H1 (cell line): ENCODE measurements around the gene TSPAN8. TPM values are rescaled to one million over a fixed set of nuclear protein-coding genes. Genes with fewer than 3 reads are reported as not detected.

Source experiments
- CTCF ChIA-PET: fragments of 300-600 bp; sonication (Branson Sonifier 250); formaldehyde crosslinking; loops from one replicate; lab custom pipeline; 2021; ENCODE audit not compliant: partially characterized antibody; lab: Charles Lee
- POLR2A ChIA-PET: fragments of 300-600 bp; sonication (Branson Sonifier 250); formaldehyde crosslinking; loops from one replicate; lab custom pipeline; 2021; ENCODE audit warnings: inconsistent platforms; ENCODE audit not compliant: partially characterized antibody; lab: Charles Lee
- DNase-seq, 2 experiments: peaks; one replicate each; pipeline versions ENCODE4 v3.0.0 to v3.0.0-alpha.2; 2010 to 2022; ENCODE audit warnings: low spot score in 2 of 2, low read depth in 1 of 2, mixed read lengths in 1 of 2
- FAIRE-seq: peaks from 2 replicates; lab custom pipeline; 2011; peaks lifted over from hg19 to GRCh38; lab: Jason Lieb, UNC
- H2AFZ ChIP-seq: 2 replicates; pipeline ENCODE4 v1.8.1; 2012; ENCODE audit warnings: low read length, inconsistent platforms
- H2AK5ac ChIP-seq: 2 replicates; pipeline ENCODE4 v1.6.1; 2013; ENCODE audit warnings: low read depth, low read length
- H2BK120ac ChIP-seq: replicated peaks from 2 replicates; pipeline ENCODE3; 2013; ENCODE audit warnings: low read depth, low read length, inconsistent platforms
- H2BK12ac ChIP-seq: 2 replicates; pipeline ENCODE4 v1.6.1; 2013; ENCODE audit warnings: low read depth, low read length
- H2BK15ac ChIP-seq: 2 replicates; pipeline ENCODE4 v1.6.1; 2013; ENCODE audit warnings: low read length
- H2BK20ac ChIP-seq: 2 replicates; pipeline ENCODE4 v1.6.1; 2013; ENCODE audit warnings: low read length
- H2BK5ac ChIP-seq: 2 replicates; pipeline ENCODE4 v1.6.1; 2013; ENCODE audit warnings: low read depth, low read length
- H3K14ac ChIP-seq: 2 replicates; pipeline ENCODE4 v1.6.1; 2013; ENCODE audit warnings: inconsistent platforms; ENCODE audit not compliant: insufficient read length
- H3K18ac ChIP-seq: 2 replicates; pipeline ENCODE4 v1.6.1; 2013; ENCODE audit warnings: low read length; ENCODE audit errors: extremely low read depth
- H3K23ac ChIP-seq: 2 replicates; pipeline ENCODE4 v1.6.1; 2013; ENCODE audit warnings: inconsistent platforms; ENCODE audit not compliant: insufficient read length
- H3K23me2 ChIP-seq: 2 replicates; pipeline ENCODE4 v1.6.1; 2013; ENCODE audit warnings: low read depth, low read length
- H3K27ac ChIP-seq: 2 replicates; pipeline ENCODE4 v1.6.1; 2011; ENCODE audit warnings: low read depth, low read length, inconsistent platforms
- H3K27me3 ChIP-seq, 4 experiments: replicated peaks in 1 of 4; 1 replicate in 1 of 4; 2 replicates in 3 of 4; pipeline versions ENCODE4 v1.6.1 to v1.8.1; 2011 to 2013; ENCODE audit warnings: low read length in 3 of 4, mild to moderate bottlenecking in 3 of 4, inconsistent platforms in 2 of 4, mixed read lengths in 2 of 4, moderate library complexity in 1 of 4; ENCODE audit not compliant: control insufficient read depth in 3 of 4, insufficient read depth in 3 of 4; ENCODE audit errors: extremely low read depth in 1 of 4
- H3K36me3 ChIP-seq, 4 experiments: 2 replicates each; pipeline versions ENCODE4 v1.6.1 to v1.8.1; 2011 to 2013; ENCODE audit warnings: mild to moderate bottlenecking in 4 of 4, low read length in 3 of 4, moderate library complexity in 2 of 4, control low read depth in 1 of 4, inconsistent platforms in 1 of 4; ENCODE audit not compliant: insufficient read depth in 4 of 4, control insufficient read depth in 2 of 4
- H3K4ac ChIP-seq: replicated peaks from 2 replicates; pipeline ENCODE3; 2013; ENCODE audit warnings: low read length, low read depth, mixed read lengths, inconsistent platforms; ENCODE audit not compliant: insufficient read length
- H3K4me1 ChIP-seq, 4 experiments: replicated peaks in 1 of 4; 1 replicate in 1 of 4; 2 replicates in 3 of 4; pipeline versions ENCODE4 v1.6.1 to v1.8.1; 2011 to 2013; ENCODE audit warnings: low read length in 3 of 4, inconsistent platforms in 2 of 4, mixed read lengths in 1 of 4; ENCODE audit not compliant: insufficient read depth in 4 of 4, control insufficient read depth in 3 of 4
- H3K4me2 ChIP-seq, 2 experiments: 2 replicates each; pipeline versions ENCODE4 v1.6.1 to v1.8.1; 2011 to 2013; ENCODE audit warnings: low read depth in 2 of 2, low read length in 2 of 2, control low read depth in 1 of 2, inconsistent platforms in 1 of 2, mild to moderate bottlenecking in 1 of 2; ENCODE audit not compliant: insufficient read depth in 1 of 2
- H3K4me3 ChIP-seq, 4 experiments: fragments of 200-600, 300-600 bp in 1 of 4; sonication (generic), shearing (Covaris generic), sonication (Bioruptor Twin) in 1 of 4; 2 replicates each; pipeline versions ENCODE4 v1.5.1 to v1.8.1; 2011 to 2016; ENCODE audit warnings: low read length in 4 of 4, low read depth in 3 of 4, control low read depth in 2 of 4, inconsistent platforms in 2 of 4, mild to moderate bottlenecking in 2 of 4, mixed read lengths in 1 of 4, moderate library complexity in 1 of 4; ENCODE audit not compliant: insufficient read depth in 2 of 4; ENCODE audit errors: extremely low read depth in 1 of 4
- H3K56ac ChIP-seq: replicated peaks from 2 replicates; pipeline ENCODE3; 2013; ENCODE audit warnings: low read depth, mild to moderate bottlenecking, mixed read lengths, low read length, inconsistent platforms; ENCODE audit not compliant: insufficient read length
- H3K79me1 ChIP-seq: 2 replicates; pipeline ENCODE4 v1.6.1; 2013; ENCODE audit warnings: low read depth, low read length, control low read depth
- H3K79me2 ChIP-seq, 2 experiments: 2 replicates each; pipeline versions ENCODE4 v1.6.1 to v1.8.1; 2012 to 2013; ENCODE audit warnings: low read length in 2 of 2, mild to moderate bottlenecking in 2 of 2, inconsistent platforms in 1 of 2; ENCODE audit not compliant: insufficient read depth in 2 of 2, control insufficient read depth in 1 of 2
- H3K9ac ChIP-seq, 4 experiments: replicated peaks in 1 of 4; 1 replicate in 1 of 4; 2 replicates in 3 of 4; pipeline versions ENCODE4 v1.6.1 to v1.8.1; 2011 to 2013; ENCODE audit warnings: low read depth in 3 of 4, low read length in 3 of 4, control low read depth in 2 of 4, mild to moderate bottlenecking in 2 of 4, moderate library complexity in 2 of 4, inconsistent platforms in 1 of 4; ENCODE audit errors: extremely low read depth in 1 of 4
- H3K9me3 ChIP-seq, 2 experiments: 2 replicates each; pipeline versions ENCODE4 v1.6.1 to v1.8.1; 2012 to 2013; ENCODE audit warnings: mild to moderate bottlenecking in 2 of 2, moderate library complexity in 2 of 2, control low read depth in 1 of 2, inconsistent platforms in 1 of 2, low read depth in 1 of 2, low read length in 1 of 2, mixed read lengths in 1 of 2; ENCODE audit not compliant: insufficient read depth in 2 of 2
- H4K20me1 ChIP-seq, 2 experiments: replicated peaks in 1 of 2; 2 replicates each; pipeline versions ENCODE3 to v1.8.1; 2011 to 2013; ENCODE audit warnings: inconsistent platforms in 2 of 2, low read length in 2 of 2, mild to moderate bottlenecking in 1 of 2; ENCODE audit not compliant: insufficient read depth in 2 of 2, control insufficient read depth in 1 of 2
- H4K5ac ChIP-seq: 2 replicates; pipeline ENCODE4 v1.6.1; 2013; ENCODE audit warnings: low read length, low read depth, mixed read lengths, inconsistent platforms; ENCODE audit not compliant: insufficient read length
- H4K8ac ChIP-seq: 2 replicates; pipeline ENCODE4 v1.8.0; 2013; ENCODE audit warnings: mild to moderate bottlenecking, moderate library complexity, low read length, inconsistent platforms; ENCODE audit not compliant: insufficient read depth; ENCODE audit errors: extremely low read depth
- H4K91ac ChIP-seq: replicated peaks from 2 replicates; pipeline ENCODE3; 2013; ENCODE audit warnings: low read length, mixed read lengths, inconsistent platforms; ENCODE audit not compliant: insufficient read length
- BRCA1 ChIP-seq: IDR thresholded peaks from 2 replicates; pipeline ENCODE4 v1.6.1; 2012; ENCODE audit warnings: low read depth, low read length, improper control_type of control experiment
- CREB1 ChIP-seq: IDR thresholded peaks from 2 replicates; pipeline ENCODE4 v1.6.1; 2012; ENCODE audit warnings: inconsistent platforms
- CTBP2 ChIP-seq: IDR thresholded peaks from 2 replicates; pipeline ENCODE4 v1.7.0; 2011; ENCODE audit warnings: borderline replicate concordance, mild to moderate bottlenecking, moderate library complexity, mixed read lengths, low read length; ENCODE audit not compliant: insufficient read depth, insufficient read length
- EGR1 ChIP-seq: IDR thresholded peaks from 2 replicates; pipeline ENCODE4 v1.6.1; 2011; ENCODE audit warnings: low read depth, low read length, borderline replicate concordance
- EP300 ChIP-seq, 2 experiments: IDR thresholded peaks; 1 replicate in 1 of 2; 2 replicates in 1 of 2; pipeline ENCODE4 v1.6.1; 2011 to 2012; ENCODE audit warnings: low read depth in 2 of 2, low read length in 2 of 2, mild to moderate bottlenecking in 2 of 2, borderline replicate concordance in 1 of 2, inconsistent platforms in 1 of 2, moderate library complexity in 1 of 2
- GTF2F1 ChIP-seq: IDR thresholded peaks from 2 replicates; pipeline ENCODE4 v1.6.1; 2012; ENCODE audit warnings: low read depth, low read length, improper control_type of control experiment, borderline replicate concordance
- JUN ChIP-seq: IDR thresholded peaks from 2 replicates; pipeline ENCODE4 v1.6.1; 2011; ENCODE audit warnings: low read depth, mild to moderate bottlenecking, improper control_type of control experiment, low read length
- JUND ChIP-seq: IDR thresholded peaks from 2 replicates; pipeline ENCODE4 v1.6.1; 2011; ENCODE audit warnings: mild to moderate bottlenecking, improper control_type of control experiment, low read length
- MAX ChIP-seq: IDR thresholded peaks from 2 replicates; pipeline ENCODE4 v1.6.1; 2012; ENCODE audit warnings: inconsistent platforms
- RAD21 ChIP-seq, 2 experiments: IDR thresholded peaks in 1 of 2; conservative IDR thresholded peaks in 1 of 2; 2 replicates each; pipeline ENCODE4 v1.6.1; 2011; ENCODE audit warnings: low read depth in 2 of 2, low read length in 2 of 2, improper control_type of control experiment in 1 of 2, inconsistent platforms in 1 of 2, mild to moderate bottlenecking in 1 of 2, moderate library complexity in 1 of 2
- SIRT6 ChIP-seq: IDR thresholded peaks from one replicate; pipeline ENCODE4 v1.7.1; 2012; ENCODE audit warnings: low read length, inconsistent platforms
- SP4 ChIP-seq: IDR thresholded peaks from 2 replicates; pipeline ENCODE4 v1.6.1; 2012; ENCODE audit warnings: low read length, inconsistent platforms
- SRF ChIP-seq: IDR thresholded peaks from 2 replicates; pipeline ENCODE4 v1.6.1; 2011; ENCODE audit warnings: mild to moderate bottlenecking, low read depth, low read length, moderate library complexity
- TCF12 ChIP-seq: IDR thresholded peaks from 2 replicates; pipeline ENCODE4 v1.6.1; 2011; ENCODE audit warnings: low read depth, mild to moderate bottlenecking, low read length
- ZNF274 ChIP-seq: IDR thresholded peaks from 2 replicates; pipeline ENCODE4 v1.7.0; 2012; ENCODE audit warnings: low read length, borderline replicate concordance; ENCODE audit errors: extremely low read depth
- WGBS, 2 experiments: shearing (Covaris generic) in 1 of 2; methylation state at CpG; one replicate each; pipeline versions ENCODE4 v1.1.6 to v1.1.7; 2013 to 2015; ENCODE audit warnings: low lambda C conversion rate in 2 of 2, mixed read lengths in 2 of 2, inconsistent platforms in 1 of 2, low coverage in 1 of 2, missing lambda C conversion rate in 1 of 2; ENCODE audit not compliant: insufficient replicate concordance in 2 of 2, insufficient coverage in 1 of 2, insufficient read length in 1 of 2; ENCODE audit errors: extremely low coverage in 1 of 2, missing lambda C conversion rate in 1 of 2; 5-methylcytosine and 5-hydroxymethylcytosine counted together
- polyA plus RNA-seq, 7 experiments: library from polyadenylated mRNA; depleted of rRNA in 3 of 7; stranded (reverse) in 5 of 7; unstranded in 2 of 7; fragments of >200 nt in 5 of 7; fragments of 200-250 nt in 2 of 7; gene quantifications; 1 replicate in 5 of 7; 2 replicates in 1 of 7; 4 replicates in 1 of 7; pipeline versions ENCODE4 v1.2.1 to v1.2.3, GENCODE V29; 2011 to 2013; ENCODE audit warnings: missing spikeins in 2 of 7, mixed read lengths in 2 of 7
- total RNA-seq: library from RNA; stranded (reverse); fragmentation: NEBNext Ultra II Directional; extraction: Animal tissue kit (Norgen Biotek cat#: 25700); gene quantifications from 2 replicates; pipeline ENCODE4 v1.2.1, GENCODE V29; 2021

The TSPAN8 gene
- total and polyA plus RNA-seq, 2 of the 8 experiments (the other 6 are each of a cell fraction or from before 2014, with no cell fraction given): not detected

DNA sequence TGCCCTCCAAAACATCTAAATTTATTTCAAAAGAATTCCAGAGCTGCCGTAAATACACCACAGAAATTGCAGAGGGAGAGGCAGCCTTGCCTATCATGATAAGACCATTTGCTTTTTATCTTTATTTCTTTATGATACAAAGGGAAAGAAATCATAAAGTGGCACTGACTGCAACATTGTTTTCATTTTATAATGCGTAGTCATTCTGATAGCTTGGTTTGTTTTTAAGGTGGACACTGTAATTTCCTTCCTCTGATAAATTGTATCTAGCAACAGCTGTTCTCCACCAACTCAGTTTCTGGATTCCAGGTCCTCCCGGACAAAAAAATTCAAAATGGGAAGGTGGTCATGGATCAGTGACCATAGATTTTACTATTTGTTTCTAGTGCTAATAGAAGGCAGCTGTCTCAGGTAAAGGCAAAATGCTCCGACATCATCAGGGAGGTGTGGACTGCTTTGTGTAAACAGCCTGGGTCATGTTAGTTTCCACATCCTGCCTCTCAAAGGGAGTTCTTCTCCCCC lies 623 bp upstream of the TSPAN8 start:
- no peak overlapping the region for H3K18ac ChIP-seq
- H3K4me1 ChIP-seq: no peaks in the 10 kb centered on the region
- no peak overlapping the region for H3K56ac ChIP-seq
- H3K9me3 ChIP-seq: no peaks in the 10 kb centered on the region
- H2BK12ac ChIP-seq: no peak overlapping the region
- no peak overlapping the region for H3K4ac ChIP-seq
- no peak overlapping the region for H3K27ac ChIP-seq
- H3K9ac ChIP-seq: no peak overlapping the region
- H3K4me2 ChIP-seq: no peak overlapping the region
- DNase-seq (no peak), FAIRE-seq (no peak)
- H3K27me3 ChIP-seq: no peaks in the 10 kb centered on the region
- no peak overlapping the region for H2AK5ac ChIP-seq
- H2BK20ac ChIP-seq: no peak overlapping the region
- WGBS, 2 experiments: 90% methylated on average over 4 of the region's 4 CpGs; no CpG with 5 or more reads in 1 of the 2 experiments
- no peaks in the 10 kb centered on the region for H4K20me1 ChIP-seq
- no peak overlapping the region for H3K14ac ChIP-seq
- ChIA-PET CTCF (interaction anchor here (0.6 kb wide), 1 partner anchor 91 kb away, joined by 3 read pairs; no protein-coding TSS in a partner anchor), POLR2A (no interaction called here)
- no peaks in the 10 kb centered on the region for H3K23me2 ChIP-seq
- H2BK5ac ChIP-seq: no peak overlapping the region
- H4K8ac ChIP-seq: no peak overlapping the region
- no peak overlapping the region for H2BK15ac ChIP-seq
- no peak overlapping the region for H4K91ac ChIP-seq
- no peaks in the 10 kb centered on the region for H3K79me1 ChIP-seq
- H2AFZ ChIP-seq: no peak overlapping the region; the same call in 1 of the 2 replicates
- no peak overlapping the region for H3K23ac ChIP-seq
- H2BK120ac ChIP-seq: no peak overlapping the region
- no peaks in the 10 kb centered on the region for H3K36me3 ChIP-seq
- H4K5ac ChIP-seq: no peak overlapping the region
- H3K79me2 ChIP-seq: no peaks in the 10 kb centered on the region
- no peak overlapping the region for H3K4me3 ChIP-seq
- TF ChIP-seq JUN: no peak
- no peak for TF ChIP-seq SRF
- TF ChIP-seq MAX: no peak
- TF ChIP-seq CREB1: no peak
- TF ChIP-seq JUND: no peak
- no peak for TF ChIP-seq RAD21 (IDR thresholded peaks at IDR 0.05 in 1 of 2, conservative IDR thresholded peaks at IDR 0.05 in 1 of 2; ENCODE audit: low read depth in 2 of 2, low read length in 2 of 2)
- TF ChIP-seq CTBP2: no peak
- no peak for TF ChIP-seq SIRT6
- no peak for TF ChIP-seq ZNF274
- TF ChIP-seq GTF2F1: no peak
- no peak for TF ChIP-seq TCF12
- no peak for TF ChIP-seq EGR1
- no peak for TF ChIP-seq BRCA1
- no peak for TF ChIP-seq SP4
- no peak for TF ChIP-seq EP300 (IDR thresholded peaks at IDR 0.05; ENCODE audit: borderline replicate concordance in 1 of 2, low read depth in 2 of 2, low read length in 2 of 2)
